Measurements from ENCODE around the gene RHOB. TPM values are rescaled to one million over a fixed set of nuclear protein-coding genes. Genes with fewer than 3 reads are reported as not detected.

RHOB gene
- total RNA-seq, result 1,771 TPM

- peak within 1 kb of the TSS; percentile 91 to 96 for H3K4me3 ChIP-seq
- no peaks in the 10 kb centered on the region for H3K9me3 ChIP-seq
- DNase-seq (ENCODE audit: extremely low spot score in 2 of 2), result peak in 1 of 2 donors; percentile 99
- intact Hi-C loops (cut with DNase I), result loop anchor here (5.0 kb wide), 1 partner anchor 170 kb away; no protein-coding TSS in a partner anchor
- H3K27me3 ChIP-seq, result no peaks in the 10 kb centered on the region
- H3K27ac ChIP-seq, result peak within 1 kb of the TSS; percentile 99
- TF ChIP-seq CTCF (IDR thresholded peaks at IDR 0.05) (peak in 1 of 3 experiments; percentile 22), POLR2A (IDR thresholded peaks at IDR 0.05) (peak; percentile 55 to 98), POLR2AphosphoS5 (IDR thresholded peaks at IDR 0.05; ENCODE audit: insufficient read depth in 1 of 2, low read depth in 1 of 2) (peak; percentile 91 to 99)
- peaks cover 0 to 13% of the 10 kb centered on the region in 2 donors for H3K36me3 ChIP-seq
- peaks cover 50% of the 10 kb centered on the region for H3K4me1 ChIP-seq
These were observed at the start of gene RHOB for GRCh38 chr2:20446917-20447436. RHOB (plus strand) TSS chr2:20447074; CDS start chr2:20447466, 392 bp downstream.

DNA sequence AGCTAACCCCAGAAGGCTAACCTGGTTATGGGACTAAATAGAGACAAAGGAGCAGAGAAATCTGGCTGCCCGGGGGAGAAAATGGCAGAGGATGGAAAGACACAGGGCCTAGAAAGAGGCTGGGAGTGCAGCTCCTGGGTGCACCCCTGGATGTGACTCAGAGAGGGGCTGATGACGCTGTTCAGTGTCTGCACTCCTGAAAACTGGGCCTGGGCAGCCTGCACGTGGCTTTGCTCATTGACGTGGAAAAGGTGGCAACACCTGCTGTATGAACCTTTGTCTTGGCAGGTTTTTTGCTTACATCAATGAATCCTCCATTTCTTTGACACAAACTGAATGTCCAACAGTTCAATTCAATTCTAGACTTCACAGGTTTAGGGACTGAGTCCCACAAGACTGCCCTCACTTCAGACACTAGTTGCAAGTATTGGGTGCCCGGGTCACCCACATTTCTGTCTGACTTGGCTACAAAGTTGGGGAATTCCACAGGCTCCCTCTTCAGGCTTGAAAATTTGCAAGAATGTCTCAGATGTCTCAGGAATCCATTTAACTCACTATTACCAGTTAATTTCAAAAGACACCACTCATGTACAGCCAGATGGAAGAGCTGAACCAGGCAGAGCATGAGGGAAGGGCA lies 48.9 kb upstream of the RHOB start:
- TF ChIP-seq POLR2A (IDR thresholded peaks at IDR 0.05) (no peak), POLR2AphosphoS5 (IDR thresholded peaks at IDR 0.05; ENCODE audit: insufficient read depth in 1 of 2, low read depth in 1 of 2) (no peak), CTCF (IDR thresholded peaks at IDR 0.05) (no peak)

DNA sequence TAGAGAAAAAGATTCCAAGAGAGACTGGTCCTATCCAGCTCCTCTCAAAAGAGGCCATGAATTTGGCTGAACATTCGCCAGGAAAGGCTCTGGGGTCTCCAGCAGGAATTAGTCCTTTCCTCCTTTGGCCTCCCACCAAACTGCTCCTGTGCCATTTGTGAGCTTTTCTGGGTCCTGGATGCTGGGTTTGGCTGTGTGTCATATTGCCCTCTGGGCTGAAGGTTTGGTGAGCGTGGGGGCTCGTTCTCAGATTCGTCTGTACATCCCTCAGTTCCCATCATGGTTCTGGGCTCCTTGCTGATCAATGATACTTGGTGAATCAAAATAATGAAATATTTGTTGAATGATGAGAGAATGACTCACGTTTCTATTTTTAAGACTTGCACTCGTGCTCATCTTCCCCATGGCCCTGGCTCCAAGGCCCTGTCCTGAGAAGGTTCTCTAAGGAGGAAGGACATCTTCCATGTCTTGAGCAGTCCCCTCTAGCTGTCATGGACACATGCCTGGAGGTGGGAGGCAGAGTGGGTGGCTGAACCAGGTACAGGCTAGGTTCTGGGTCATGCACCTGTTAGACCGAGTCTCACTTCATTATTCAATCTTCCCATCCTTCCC lies 47.8 kb upstream of the RHOB start:
- no peaks in the 10 kb centered on the region for H3K27me3 ChIP-seq
- H3K4me3 ChIP-seq, result no peak overlapping the region
- H3K4me1 ChIP-seq, result peaks cover 4% of the 10 kb centered on the region
- no peaks in the 10 kb centered on the region for H3K9me3 ChIP-seq
- peak; percentile 34 to 61 for DNase-seq (ENCODE audit: extremely low spot score in 2 of 2)
- no peaks in the 10 kb centered on the region for H3K36me3 ChIP-seq
- no peak overlapping the region for H3K27ac ChIP-seq
- TF ChIP-seq POLR2AphosphoS5 (IDR thresholded peaks at IDR 0.05; ENCODE audit: insufficient read depth in 1 of 2, low read depth in 1 of 2) (no peak), POLR2A (IDR thresholded peaks at IDR 0.05) (no peak), CTCF (IDR thresholded peaks at IDR 0.05) (no peak)
- intact Hi-C loops (cut with DNase I), result no loop called here

More for the DNA sequence above, 48.9 kb upstream of the RHOB start:
- no peaks in the 10 kb centered on the region for H3K4me1 ChIP-seq
- no peaks in the 10 kb centered on the region for H3K36me3 ChIP-seq
- intact Hi-C loops (cut with DNase I), result no loop called here
- DNase-seq (ENCODE audit: extremely low spot score in 2 of 2), result peak; percentile 46 to 75
- no peak overlapping the region for H3K27ac ChIP-seq
- H3K4me3 ChIP-seq, result no peak overlapping the region
- H3K27me3 ChIP-seq, result no peaks in the 10 kb centered on the region
- no peaks in the 10 kb centered on the region for H3K9me3 ChIP-seq

- intact Hi-C loops (cut with DNase I), result no loop called here
- no peak overlapping the region for H3K4me3 ChIP-seq
- H3K9me3 ChIP-seq, result no peaks in the 10 kb centered on the region
- no peak for DNase-seq (ENCODE audit: extremely low spot score in 2 of 2)
- H3K4me1 ChIP-seq, result peaks cover 4% of the 10 kb centered on the region
- H3K27ac ChIP-seq, result no peak overlapping the region
- TF ChIP-seq POLR2AphosphoS5 (IDR thresholded peaks at IDR 0.05; ENCODE audit: insufficient read depth in 1 of 2, low read depth in 1 of 2) (no peak), CTCF (IDR thresholded peaks at IDR 0.05) (no peak), POLR2A (IDR thresholded peaks at IDR 0.05) (no peak)
- no peaks in the 10 kb centered on the region for H3K27me3 ChIP-seq
- no peaks in the 10 kb centered on the region for H3K36me3 ChIP-seq
These were observed 46.6 kb upstream of the RHOB start for GRCh38 chr2:20400306-20400705.
